Vagina (tissue), 2 donors: Measurements from ENCODE around the gene SPON2.

Source experiments
- POLR2A ChIP-seq, 2 donors: fragments of 450-650 bp; IDR thresholded peaks; one replicate each; pipeline ENCODE4 v1.6.1; 2017; ENCODE audit warnings: antibody characterized with exemption in 2 of 2, mild to moderate bottlenecking in 2 of 2, moderate library complexity in 2 of 2
- POLR2AphosphoS5 ChIP-seq, 2 donors: sonication (generic); formaldehyde crosslinking; IDR thresholded peaks; one replicate each; pipeline ENCODE4 v1.9.0; 2017; ENCODE audit warnings: antibody characterized with exemption in 2 of 2, mild to moderate bottlenecking in 2 of 2, low read depth in 1 of 2; ENCODE audit not compliant: insufficient read depth in 1 of 2
- TF ChIP-seq, protein P1 (sequence below), 3 experiments: fragments of 450-650 bp in 2 of 3; fragments of 200-600 bp in 1 of 3; sonication (generic) in 1 of 3; IDR thresholded peaks; one replicate each; pipeline ENCODE4 v1.5.1; 2017 to 2019; ENCODE audit warnings: antibody characterized with exemption in 3 of 3, mild to moderate bottlenecking in 2 of 3, moderate library complexity in 2 of 3

DNA sequence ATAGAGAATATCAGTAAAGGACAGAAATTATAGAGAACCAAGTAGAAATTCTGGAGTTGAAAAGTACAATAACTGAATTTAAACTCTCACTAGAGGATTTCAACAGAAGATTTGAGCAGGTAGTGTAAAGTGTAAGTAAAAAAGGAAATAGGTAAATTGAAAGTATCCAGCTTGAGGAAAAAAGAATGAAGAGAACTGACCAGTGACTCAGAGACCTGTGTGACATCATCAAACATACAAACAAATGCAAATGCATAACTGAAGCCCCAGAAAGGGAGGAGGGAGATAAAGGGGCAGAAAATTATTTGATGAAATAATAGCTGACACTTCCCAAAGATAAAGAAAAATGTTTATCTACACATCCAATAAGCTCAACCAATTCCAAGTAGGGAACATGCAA is 8.3 kb upstream of the SPON2 start:
- TF ChIP-seq, protein P1, sequence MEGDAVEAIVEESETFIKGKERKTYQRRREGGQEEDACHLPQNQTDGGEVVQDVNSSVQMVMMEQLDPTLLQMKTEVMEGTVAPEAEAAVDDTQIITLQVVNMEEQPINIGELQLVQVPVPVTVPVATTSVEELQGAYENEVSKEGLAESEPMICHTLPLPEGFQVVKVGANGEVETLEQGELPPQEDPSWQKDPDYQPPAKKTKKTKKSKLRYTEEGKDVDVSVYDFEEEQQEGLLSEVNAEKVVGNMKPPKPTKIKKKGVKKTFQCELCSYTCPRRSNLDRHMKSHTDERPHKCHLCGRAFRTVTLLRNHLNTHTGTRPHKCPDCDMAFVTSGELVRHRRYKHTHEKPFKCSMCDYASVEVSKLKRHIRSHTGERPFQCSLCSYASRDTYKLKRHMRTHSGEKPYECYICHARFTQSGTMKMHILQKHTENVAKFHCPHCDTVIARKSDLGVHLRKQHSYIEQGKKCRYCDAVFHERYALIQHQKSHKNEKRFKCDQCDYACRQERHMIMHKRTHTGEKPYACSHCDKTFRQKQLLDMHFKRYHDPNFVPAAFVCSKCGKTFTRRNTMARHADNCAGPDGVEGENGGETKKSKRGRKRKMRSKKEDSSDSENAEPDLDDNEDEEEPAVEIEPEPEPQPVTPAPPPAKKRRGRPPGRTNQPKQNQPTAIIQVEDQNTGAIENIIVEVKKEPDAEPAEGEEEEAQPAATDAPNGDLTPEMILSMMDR (IDR thresholded peaks at IDR 0.05), result no peak
- no peak for TF ChIP-seq POLR2A (IDR thresholded peaks at IDR 0.05)
- no peak for TF ChIP-seq POLR2AphosphoS5 (IDR thresholded peaks at IDR 0.05; ENCODE audit: insufficient read depth in 1 of 2, low read depth in 1 of 2)
